Mesodermal cell (in vitro differentiated cells): ENCODE measurements around the gene CASP8AP2.

Experiments used
- H3K27ac ChIP-seq: 2 replicates; pipeline ENCODE4 v1.7.0; 2013; ENCODE audit warnings: mild to moderate bottlenecking, low read depth, low read length, moderate library complexity; ENCODE audit not compliant: severe bottlenecking
- H3K36me3 ChIP-seq: 2 replicates; pipeline ENCODE4 v1.7.1; 2013; ENCODE audit warnings: mild to moderate bottlenecking, low read length, moderate library complexity; ENCODE audit not compliant: control insufficient read depth, insufficient read depth
- H3K4me1 ChIP-seq: one replicate; pipeline ENCODE4 v1.7.1; 2013; ENCODE audit warnings: mild to moderate bottlenecking, low read length; ENCODE audit not compliant: insufficient read depth, control insufficient read depth, poor library complexity, severe bottlenecking
- H3K4me3 ChIP-seq: 2 replicates; pipeline ENCODE4 v1.7.0; 2013; ENCODE audit warnings: low read length, control low read depth, mild to moderate bottlenecking; ENCODE audit not compliant: insufficient read depth, poor library complexity, severe bottlenecking; ENCODE audit errors: extremely low read depth
- H3K9me3 ChIP-seq: 2 replicates; pipeline ENCODE4 v1.7.1; 2013; ENCODE audit warnings: mild to moderate bottlenecking, low read length, moderate library complexity; ENCODE audit not compliant: control insufficient read depth
- WGBS, 2 experiments: methylation state at CpG; one replicate each; pipeline ENCODE4 v1.1.5; 2013; ENCODE audit warnings: missing lambda C conversion rate in 2 of 2; ENCODE audit not compliant: insufficient coverage in 2 of 2; 5-methylcytosine and 5-hydroxymethylcytosine counted together

Gene CASP8AP2

DNA sequence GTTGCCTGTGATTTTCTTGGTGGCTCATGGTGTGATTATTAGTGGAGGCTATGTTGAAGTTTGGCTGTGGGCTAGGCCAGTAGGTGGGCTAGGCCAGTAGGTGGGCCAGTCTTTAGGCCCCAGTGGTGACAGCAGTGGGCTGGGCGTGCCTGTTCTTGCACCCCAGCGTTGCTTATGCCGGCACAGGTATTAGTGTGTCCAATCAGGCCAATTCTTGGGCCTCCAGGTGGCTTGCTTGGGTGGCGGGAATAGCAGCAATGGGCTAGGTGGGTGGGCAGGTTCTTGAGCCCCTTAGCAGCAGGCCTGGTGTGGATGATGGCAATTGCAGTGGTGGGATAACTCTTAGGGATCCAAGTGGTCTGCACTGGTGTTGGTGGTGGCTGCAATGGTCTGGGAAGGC is 87.5 kb downstream of the CASP8AP2 start:
- H3K9me3 ChIP-seq = peaks cover 10% of the 10 kb centered on the region
- no peaks in the 10 kb centered on the region for H3K4me1 ChIP-seq
- no peaks in the 10 kb centered on the region for H3K36me3 ChIP-seq
- WGBS, 2 experiments = 89 to 92% methylated on average over 4 of the region's 4 CpGs
- no peak overlapping the region for H3K4me3 ChIP-seq
- no peak overlapping the region for H3K27ac ChIP-seq

DNA sequence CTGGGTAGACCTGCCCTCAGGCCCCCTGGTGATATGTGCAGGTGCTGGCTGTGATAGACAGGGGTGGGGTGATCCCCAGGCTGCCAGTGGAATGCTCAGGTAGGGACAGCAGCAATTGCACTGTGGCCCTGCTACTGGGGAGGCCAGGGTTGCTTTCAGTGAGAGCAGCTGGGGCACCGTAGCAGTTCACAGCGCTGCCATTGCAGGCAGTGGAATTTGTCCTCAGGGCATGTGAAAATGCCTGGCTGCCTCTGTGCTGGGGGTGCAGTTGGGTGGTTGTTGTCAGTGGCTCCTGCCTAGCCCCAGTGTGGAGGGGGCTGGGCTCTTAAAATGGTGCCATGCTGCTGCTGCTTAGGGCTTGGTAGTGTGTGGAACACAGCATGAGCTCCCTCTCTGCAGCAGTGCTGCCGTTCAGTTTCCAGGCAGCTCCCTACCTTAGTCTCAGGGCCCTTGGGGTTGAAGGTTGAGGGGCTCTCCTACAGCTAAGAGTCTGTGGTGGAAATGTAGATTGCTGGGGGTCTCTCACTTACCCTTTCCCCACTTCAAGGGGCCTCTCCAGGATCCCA is 88.2 kb downstream of the CASP8AP2 start:
- no peak overlapping the region for H3K27ac ChIP-seq
- H3K4me1 ChIP-seq = no peaks in the 10 kb centered on the region
- H3K9me3 ChIP-seq = peaks cover 10% of the 10 kb centered on the region
- H3K36me3 ChIP-seq = no peaks in the 10 kb centered on the region
- 30 to 75% methylated on average over 2 of the region's 3 CpGs for WGBS, 2 experiments
- H3K4me3 ChIP-seq = no peak overlapping the region
